H1 (cell line): ENCODE measurements around the gene RIC8A. TPM values are rescaled to one million over a fixed set of nuclear protein-coding genes. Genes with fewer than 3 reads are reported as not detected.

ENCODE experiments used
- CTCF ChIA-PET: fragments of 300-600 bp; sonication (Branson Sonifier 250); formaldehyde crosslinking; loops from one replicate; lab custom pipeline; 2021; ENCODE audit not compliant: partially characterized antibody; lab: Charles Lee
- POLR2A ChIA-PET: fragments of 300-600 bp; sonication (Branson Sonifier 250); formaldehyde crosslinking; loops from one replicate; lab custom pipeline; 2021; ENCODE audit warnings: inconsistent platforms; ENCODE audit not compliant: partially characterized antibody; lab: Charles Lee
- DNase-seq, 2 experiments: peaks; one replicate each; pipeline versions ENCODE4 v3.0.0 to v3.0.0-alpha.2; 2010 to 2022; ENCODE audit warnings: low spot score in 2 of 2, low read depth in 1 of 2, mixed read lengths in 1 of 2
- FAIRE-seq: peaks from 2 replicates; lab custom pipeline; 2011; peaks lifted over from hg19 to GRCh38; lab: Jason Lieb, UNC
- H2AFZ ChIP-seq: 2 replicates; pipeline ENCODE4 v1.8.1; 2012; ENCODE audit warnings: low read length, inconsistent platforms
- H2AK5ac ChIP-seq: 2 replicates; pipeline ENCODE4 v1.6.1; 2013; ENCODE audit warnings: low read depth, low read length
- H2BK120ac ChIP-seq: replicated peaks from 2 replicates; pipeline ENCODE3; 2013; ENCODE audit warnings: low read depth, low read length, inconsistent platforms
- H2BK12ac ChIP-seq: 2 replicates; pipeline ENCODE4 v1.6.1; 2013; ENCODE audit warnings: low read depth, low read length
- H2BK15ac ChIP-seq: 2 replicates; pipeline ENCODE4 v1.6.1; 2013; ENCODE audit warnings: low read length
- H2BK20ac ChIP-seq: 2 replicates; pipeline ENCODE4 v1.6.1; 2013; ENCODE audit warnings: low read length
- H2BK5ac ChIP-seq: 2 replicates; pipeline ENCODE4 v1.6.1; 2013; ENCODE audit warnings: low read depth, low read length
- H3K14ac ChIP-seq: 2 replicates; pipeline ENCODE4 v1.6.1; 2013; ENCODE audit warnings: inconsistent platforms; ENCODE audit not compliant: insufficient read length
- H3K18ac ChIP-seq: 2 replicates; pipeline ENCODE4 v1.6.1; 2013; ENCODE audit warnings: low read length; ENCODE audit errors: extremely low read depth
- H3K23ac ChIP-seq: 2 replicates; pipeline ENCODE4 v1.6.1; 2013; ENCODE audit warnings: inconsistent platforms; ENCODE audit not compliant: insufficient read length
- H3K23me2 ChIP-seq: 2 replicates; pipeline ENCODE4 v1.6.1; 2013; ENCODE audit warnings: low read depth, low read length
- H3K27ac ChIP-seq: 2 replicates; pipeline ENCODE4 v1.6.1; 2011; ENCODE audit warnings: low read depth, low read length, inconsistent platforms
- H3K27me3 ChIP-seq, 4 experiments: replicated peaks in 1 of 4; 1 replicate in 1 of 4; 2 replicates in 3 of 4; pipeline versions ENCODE4 v1.6.1 to v1.8.1; 2011 to 2013; ENCODE audit warnings: low read length in 3 of 4, mild to moderate bottlenecking in 3 of 4, inconsistent platforms in 2 of 4, mixed read lengths in 2 of 4, moderate library complexity in 1 of 4; ENCODE audit not compliant: control insufficient read depth in 3 of 4, insufficient read depth in 3 of 4; ENCODE audit errors: extremely low read depth in 1 of 4
- H3K36me3 ChIP-seq, 4 experiments: 2 replicates each; pipeline versions ENCODE4 v1.6.1 to v1.8.1; 2011 to 2013; ENCODE audit warnings: mild to moderate bottlenecking in 4 of 4, low read length in 3 of 4, moderate library complexity in 2 of 4, control low read depth in 1 of 4, inconsistent platforms in 1 of 4; ENCODE audit not compliant: insufficient read depth in 4 of 4, control insufficient read depth in 2 of 4
- H3K4ac ChIP-seq: replicated peaks from 2 replicates; pipeline ENCODE3; 2013; ENCODE audit warnings: low read length, low read depth, mixed read lengths, inconsistent platforms; ENCODE audit not compliant: insufficient read length
- H3K4me1 ChIP-seq, 4 experiments: replicated peaks in 1 of 4; 1 replicate in 1 of 4; 2 replicates in 3 of 4; pipeline versions ENCODE4 v1.6.1 to v1.8.1; 2011 to 2013; ENCODE audit warnings: low read length in 3 of 4, inconsistent platforms in 2 of 4, mixed read lengths in 1 of 4; ENCODE audit not compliant: insufficient read depth in 4 of 4, control insufficient read depth in 3 of 4
- H3K4me2 ChIP-seq, 2 experiments: 2 replicates each; pipeline versions ENCODE4 v1.6.1 to v1.8.1; 2011 to 2013; ENCODE audit warnings: low read depth in 2 of 2, low read length in 2 of 2, control low read depth in 1 of 2, inconsistent platforms in 1 of 2, mild to moderate bottlenecking in 1 of 2; ENCODE audit not compliant: insufficient read depth in 1 of 2
- H3K4me3 ChIP-seq, 4 experiments: fragments of 200-600, 300-600 bp in 1 of 4; sonication (generic), shearing (Covaris generic), sonication (Bioruptor Twin) in 1 of 4; 2 replicates each; pipeline versions ENCODE4 v1.5.1 to v1.8.1; 2011 to 2016; ENCODE audit warnings: low read length in 4 of 4, low read depth in 3 of 4, control low read depth in 2 of 4, inconsistent platforms in 2 of 4, mild to moderate bottlenecking in 2 of 4, mixed read lengths in 1 of 4, moderate library complexity in 1 of 4; ENCODE audit not compliant: insufficient read depth in 2 of 4; ENCODE audit errors: extremely low read depth in 1 of 4
- H3K56ac ChIP-seq: replicated peaks from 2 replicates; pipeline ENCODE3; 2013; ENCODE audit warnings: low read depth, mild to moderate bottlenecking, mixed read lengths, low read length, inconsistent platforms; ENCODE audit not compliant: insufficient read length
- H3K79me1 ChIP-seq: 2 replicates; pipeline ENCODE4 v1.6.1; 2013; ENCODE audit warnings: low read depth, low read length, control low read depth
- H3K79me2 ChIP-seq, 2 experiments: 2 replicates each; pipeline versions ENCODE4 v1.6.1 to v1.8.1; 2012 to 2013; ENCODE audit warnings: low read length in 2 of 2, mild to moderate bottlenecking in 2 of 2, inconsistent platforms in 1 of 2; ENCODE audit not compliant: insufficient read depth in 2 of 2, control insufficient read depth in 1 of 2
- H3K9ac ChIP-seq, 4 experiments: replicated peaks in 1 of 4; 1 replicate in 1 of 4; 2 replicates in 3 of 4; pipeline versions ENCODE4 v1.6.1 to v1.8.1; 2011 to 2013; ENCODE audit warnings: low read depth in 3 of 4, low read length in 3 of 4, control low read depth in 2 of 4, mild to moderate bottlenecking in 2 of 4, moderate library complexity in 2 of 4, inconsistent platforms in 1 of 4; ENCODE audit errors: extremely low read depth in 1 of 4
- H3K9me3 ChIP-seq, 2 experiments: 2 replicates each; pipeline versions ENCODE4 v1.6.1 to v1.8.1; 2012 to 2013; ENCODE audit warnings: mild to moderate bottlenecking in 2 of 2, moderate library complexity in 2 of 2, control low read depth in 1 of 2, inconsistent platforms in 1 of 2, low read depth in 1 of 2, low read length in 1 of 2, mixed read lengths in 1 of 2; ENCODE audit not compliant: insufficient read depth in 2 of 2
- H4K20me1 ChIP-seq, 2 experiments: replicated peaks in 1 of 2; 2 replicates each; pipeline versions ENCODE3 to v1.8.1; 2011 to 2013; ENCODE audit warnings: inconsistent platforms in 2 of 2, low read length in 2 of 2, mild to moderate bottlenecking in 1 of 2; ENCODE audit not compliant: insufficient read depth in 2 of 2, control insufficient read depth in 1 of 2
- H4K5ac ChIP-seq: 2 replicates; pipeline ENCODE4 v1.6.1; 2013; ENCODE audit warnings: low read length, low read depth, mixed read lengths, inconsistent platforms; ENCODE audit not compliant: insufficient read length
- H4K8ac ChIP-seq: 2 replicates; pipeline ENCODE4 v1.8.0; 2013; ENCODE audit warnings: mild to moderate bottlenecking, moderate library complexity, low read length, inconsistent platforms; ENCODE audit not compliant: insufficient read depth; ENCODE audit errors: extremely low read depth
- H4K91ac ChIP-seq: replicated peaks from 2 replicates; pipeline ENCODE3; 2013; ENCODE audit warnings: low read length, mixed read lengths, inconsistent platforms; ENCODE audit not compliant: insufficient read length
- BACH1 ChIP-seq: IDR thresholded peaks from 2 replicates; pipeline ENCODE4 v1.6.1; 2012; ENCODE audit warnings: low read length, improper control_type of control experiment
- CHD2 ChIP-seq: IDR thresholded peaks from 2 replicates; pipeline ENCODE4 v1.6.1; 2012; ENCODE audit warnings: low read length, improper control_type of control experiment
- E2F6 ChIP-seq: IDR thresholded peaks from 2 replicates; pipeline ENCODE4 v1.6.1; 2012; ENCODE audit warnings: inconsistent platforms
- MAFK ChIP-seq: IDR thresholded peaks from 2 replicates; pipeline ENCODE4 v1.6.1; 2012; ENCODE audit warnings: low read depth, mild to moderate bottlenecking, improper control_type of control experiment, low read length
- PHF8 ChIP-seq: fragments of 200-600 bp; sonication (generic); conservative IDR thresholded peaks from 2 replicates; pipeline ENCODE4 v1.7.1; 2012; ENCODE audit warnings: low read depth, mild to moderate bottlenecking, inconsistent platforms, low read length, moderate library complexity
- RBBP5 ChIP-seq: IDR thresholded peaks from 2 replicates; pipeline ENCODE4 v1.7.1; 2012; ENCODE audit warnings: low read depth, mild to moderate bottlenecking, inconsistent platforms, low read length, moderate library complexity, borderline replicate concordance
- RFX5 ChIP-seq: IDR thresholded peaks from 2 replicates; pipeline ENCODE4 v1.6.1; 2011; ENCODE audit warnings: low read depth, low read length, improper control_type of control experiment, borderline replicate concordance
- SIN3A ChIP-seq, 2 experiments: IDR thresholded peaks in 1 of 2; conservative IDR thresholded peaks in 1 of 2; 2 replicates each; pipeline ENCODE4 v1.6.1; 2011 to 2012; ENCODE audit warnings: low read length in 2 of 2, improper control_type of control experiment in 1 of 2, low read depth in 1 of 2, mild to moderate bottlenecking in 1 of 2
- SIRT6 ChIP-seq: IDR thresholded peaks from one replicate; pipeline ENCODE4 v1.7.1; 2012; ENCODE audit warnings: low read length, inconsistent platforms
- SUZ12 ChIP-seq: fragments of 200-600 bp; sonication (generic); IDR thresholded peaks from 2 replicates; pipeline ENCODE4 v1.6.1; 2012; ENCODE audit warnings: mild to moderate bottlenecking, inconsistent platforms, low read length, moderate library complexity, mixed read lengths
- USF2 ChIP-seq: IDR thresholded peaks from 2 replicates; pipeline ENCODE4 v1.6.1; 2011; ENCODE audit warnings: low read length, improper control_type of control experiment
- WGBS, 2 experiments: shearing (Covaris generic) in 1 of 2; methylation state at CpG; one replicate each; pipeline versions ENCODE4 v1.1.6 to v1.1.7; 2013 to 2015; ENCODE audit warnings: low lambda C conversion rate in 2 of 2, mixed read lengths in 2 of 2, inconsistent platforms in 1 of 2, low coverage in 1 of 2, missing lambda C conversion rate in 1 of 2; ENCODE audit not compliant: insufficient replicate concordance in 2 of 2, insufficient coverage in 1 of 2, insufficient read length in 1 of 2; ENCODE audit errors: extremely low coverage in 1 of 2, missing lambda C conversion rate in 1 of 2; 5-methylcytosine and 5-hydroxymethylcytosine counted together
- polyA plus RNA-seq, 7 experiments: library from polyadenylated mRNA; depleted of rRNA in 3 of 7; stranded (reverse) in 5 of 7; unstranded in 2 of 7; fragments of >200 nt in 5 of 7; fragments of 200-250 nt in 2 of 7; gene quantifications; 1 replicate in 5 of 7; 2 replicates in 1 of 7; 4 replicates in 1 of 7; pipeline versions ENCODE4 v1.2.1 to v1.2.3, GENCODE V29; 2011 to 2013; ENCODE audit warnings: missing spikeins in 2 of 7, mixed read lengths in 2 of 7
- total RNA-seq: library from RNA; stranded (reverse); fragmentation: NEBNext Ultra II Directional; extraction: Animal tissue kit (Norgen Biotek cat#: 25700); gene quantifications from 2 replicates; pipeline ENCODE4 v1.2.1, GENCODE V29; 2021

Gene RIC8A
- total and polyA plus RNA-seq, 2 of the 8 experiments (the other 6 are each of a cell fraction or from before 2014, with no cell fraction given), result 67.0 to 105 TPM

GRCh38 chr11:225734-226453 lies 18.4 kb downstream of the RIC8A start:
- Histone ChIP-seq H3K56ac (no peak overlapping the region), H4K20me1 (no peaks in the 10 kb centered on the region), H3K79me1 (no peaks in the 10 kb centered on the region; the same call in 1 of the 2 replicates), H3K23me2 (no peaks in the 10 kb centered on the region), H3K4me2 (no peak overlapping the region), H2AK5ac (no peak overlapping the region), H2BK12ac (no peak overlapping the region), H3K14ac (no peak overlapping the region), H2BK15ac (no peak overlapping the region), H2BK20ac (no peak overlapping the region), H2AFZ (no peak overlapping the region), H2BK120ac (no peak overlapping the region), H3K79me2 (peaks cover 0 to 7% of the 10 kb centered on the region in 2 experiments; a peak in 1 of 4 replicates), H3K4me1 (no peaks in the 10 kb centered on the region), H3K4ac (no peak overlapping the region), H3K27ac (no peak overlapping the region), H3K4me3 (no peak overlapping the region), H3K27me3 (no peaks in the 10 kb centered on the region), H3K18ac (no peak overlapping the region), H4K8ac (no peak overlapping the region), H2BK5ac (no peak overlapping the region), H3K9ac (no peak overlapping the region), H3K9me3 (no peaks in the 10 kb centered on the region), H4K91ac (no peak overlapping the region), H3K36me3 (no peaks in the 10 kb centered on the region; a peak in 2 of 8 replicates), H4K5ac (no peak overlapping the region), H3K23ac (no peak overlapping the region)
- DNase-seq (no peak), FAIRE-seq (no peak)
- 92% methylated on average over 10 of the region's 10 CpGs; no CpG with 5 or more reads in 1 of the 2 experiments for WGBS, 2 experiments
- ChIA-PET CTCF (interaction anchor here (1.6 to 2.2 kb wide), 2 partner anchors 108 to 138 kb away, joined by 3 to 8 read pairs; no protein-coding TSS in a partner anchor), POLR2A (interaction anchor here (0.6 to 1.9 kb wide), 2 partner anchors 51 to 307 kb away, joined by 3 read pairs; no protein-coding TSS in a partner anchor)
- TF ChIP-seq SUZ12 (no peak), PHF8 (no peak), SIRT6 (no peak), CHD2 (no peak), SIN3A (conservative IDR thresholded peaks at IDR 0.05 in 1 of 2, IDR thresholded peaks at IDR 0.05 in 1 of 2; ENCODE audit: low read depth in 1 of 2, low read length in 2 of 2) (no peak), E2F6 (no peak), RFX5 (no peak), BACH1 (no peak), RBBP5 (no peak), USF2 (no peak), MAFK (no peak)
